ENCODE data around the gene UFSP2.

DNA sequence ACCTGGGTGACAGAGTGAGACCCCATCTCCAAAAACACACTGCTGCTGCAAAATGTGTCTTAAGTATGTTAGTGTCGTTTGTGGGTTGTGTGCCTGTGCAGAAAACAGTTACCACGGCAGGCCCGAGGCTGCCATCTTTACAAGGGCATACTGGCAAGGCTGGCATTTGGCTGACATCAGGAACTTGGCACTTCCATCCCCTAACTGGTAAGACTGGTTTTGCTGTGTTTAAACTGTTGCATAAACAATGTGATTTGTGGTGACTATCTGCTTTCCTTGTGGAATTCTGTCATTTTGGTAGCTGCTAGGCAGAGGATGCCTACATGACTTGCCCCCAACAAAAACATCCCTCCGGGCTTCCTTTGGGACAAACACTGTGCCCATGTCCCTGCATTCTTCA, 42.3 kb downstream of the UFSP2 start:
- TF ChIP-seq, protein P1, sequence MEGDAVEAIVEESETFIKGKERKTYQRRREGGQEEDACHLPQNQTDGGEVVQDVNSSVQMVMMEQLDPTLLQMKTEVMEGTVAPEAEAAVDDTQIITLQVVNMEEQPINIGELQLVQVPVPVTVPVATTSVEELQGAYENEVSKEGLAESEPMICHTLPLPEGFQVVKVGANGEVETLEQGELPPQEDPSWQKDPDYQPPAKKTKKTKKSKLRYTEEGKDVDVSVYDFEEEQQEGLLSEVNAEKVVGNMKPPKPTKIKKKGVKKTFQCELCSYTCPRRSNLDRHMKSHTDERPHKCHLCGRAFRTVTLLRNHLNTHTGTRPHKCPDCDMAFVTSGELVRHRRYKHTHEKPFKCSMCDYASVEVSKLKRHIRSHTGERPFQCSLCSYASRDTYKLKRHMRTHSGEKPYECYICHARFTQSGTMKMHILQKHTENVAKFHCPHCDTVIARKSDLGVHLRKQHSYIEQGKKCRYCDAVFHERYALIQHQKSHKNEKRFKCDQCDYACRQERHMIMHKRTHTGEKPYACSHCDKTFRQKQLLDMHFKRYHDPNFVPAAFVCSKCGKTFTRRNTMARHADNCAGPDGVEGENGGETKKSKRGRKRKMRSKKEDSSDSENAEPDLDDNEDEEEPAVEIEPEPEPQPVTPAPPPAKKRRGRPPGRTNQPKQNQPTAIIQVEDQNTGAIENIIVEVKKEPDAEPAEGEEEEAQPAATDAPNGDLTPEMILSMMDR (IDR thresholded peaks at IDR 0.05; ENCODE audit: low read depth, low read length, missing input control) = no peak
- TF ChIP-seq TAF1 (conservative IDR thresholded peaks at IDR 0.05) (no peak), RXRA (IDR thresholded peaks at IDR 0.05) (no peak), EGR1 (IDR thresholded peaks at IDR 0.05; ENCODE audit: low read depth in 2 of 2) (no peak), RAD21 (IDR thresholded peaks at IDR 0.05) (no peak), FOXA1 (IDR thresholded peaks at IDR 0.05) (no peak)

Measured in liver (tissue), 3 donors.